Muscle layer of duodenum (tissue), 2 donors: ENCODE results near the gene MATN4.
A peak's percentile ranks its signal among the peaks of the same experiment; 100 is the strongest.

ENCODE experiments used
- H3K27ac ChIP-seq: one replicate; pipeline ENCODE4 v1.7.0; 2013; ENCODE audit warnings: mild to moderate bottlenecking, low read length
- H3K27me3 ChIP-seq: one replicate; pipeline ENCODE4 v1.7.0; 2013; ENCODE audit warnings: low read depth, mild to moderate bottlenecking, control low read depth, low read length
- H3K36me3 ChIP-seq, 2 donors: one replicate each; pipeline ENCODE4 v1.7.0; 2013; ENCODE audit warnings: low read length in 2 of 2, control low read depth in 1 of 2, mild to moderate bottlenecking in 1 of 2; ENCODE audit not compliant: insufficient read depth in 2 of 2, control insufficient read depth in 1 of 2
- H3K4me1 ChIP-seq, 2 donors: one replicate each; pipeline ENCODE4 v1.7.0; 2013; ENCODE audit warnings: low read length in 2 of 2, mild to moderate bottlenecking in 2 of 2, control low read depth in 1 of 2, moderate library complexity in 1 of 2; ENCODE audit not compliant: insufficient read depth in 2 of 2, control insufficient read depth in 1 of 2
- H3K4me3 ChIP-seq, 2 donors: one replicate each; pipeline ENCODE4 v1.7.0; 2013; ENCODE audit warnings: low read length in 2 of 2, low read depth in 1 of 2, mild to moderate bottlenecking in 1 of 2
- H3K9me3 ChIP-seq, 2 donors: one replicate each; pipeline ENCODE4 v1.7.0; 2013; ENCODE audit warnings: low read length in 2 of 2, control low read depth in 1 of 2, mild to moderate bottlenecking in 1 of 2; ENCODE audit not compliant: control insufficient read depth in 1 of 2
- donor health status: healthy.

Gene MATN4

GRCh38 chr20:45307076-45307640, 941 bp downstream of the MATN4 start:
- Histone ChIP-seq H3K27me3 (peaks cover 19% of the 10 kb centered on the region), H3K4me1 (peaks cover 0 to 10% of the 10 kb centered on the region in 2 donors), H3K9me3 (no peaks in the 10 kb centered on the region), H3K27ac (no peak overlapping the region), H3K36me3 (no peaks in the 10 kb centered on the region), H3K4me3 (no peak overlapping the region)

GRCh38 chr20:45306431-45306982, 1.6 kb downstream of the MATN4 start, which contains the start of gene RBPJL:
TSS of gene RBPJL (plus strand) at chr20:45306840. CDS start at chr20:45306923, 83 bp downstream.
- Histone ChIP-seq H3K27ac (no peak within 1 kb of the TSS), H3K4me1 (peaks cover 0 to 10% of the 10 kb centered on the region in 2 donors), H3K4me3 (peak within 1 kb of the TSS in 1 of 2 donors; percentile 8), H3K36me3 (no peaks in the 10 kb centered on the region), H3K27me3 (peaks cover 15% of the 10 kb centered on the region), H3K9me3 (no peaks in the 10 kb centered on the region)

GRCh38 chr20:45305262-45305661, 2.8 kb downstream of the MATN4 start:
- no peak overlapping the region for H3K27ac ChIP-seq
- peaks cover 15% of the 10 kb centered on the region for H3K27me3 ChIP-seq
- peaks cover 0 to 10% of the 10 kb centered on the region in 2 donors for H3K4me1 ChIP-seq

GRCh38 chr20:45304464-45304999, 3.6 kb downstream of the MATN4 start:
- H3K4me3 ChIP-seq, result no peak overlapping the region
- no peak overlapping the region for H3K27ac ChIP-seq
- H3K4me1 ChIP-seq, result peaks cover 0 to 10% of the 10 kb centered on the region in 2 donors
- H3K27me3 ChIP-seq, result peaks cover 15% of the 10 kb centered on the region
- no peaks in the 10 kb centered on the region for H3K9me3 ChIP-seq
- no peaks in the 10 kb centered on the region for H3K36me3 ChIP-seq

More at GRCh38 chr20:45305262-45305661, 2.8 kb downstream of the MATN4 start:
- H3K4me3 ChIP-seq, result no peak overlapping the region
- H3K9me3 ChIP-seq, result no peaks in the 10 kb centered on the region
- H3K36me3 ChIP-seq, result no peaks in the 10 kb centered on the region

GRCh38 chr20:45303586-45304463, 4.3 kb downstream of the MATN4 start:
- no peaks in the 10 kb centered on the region for H3K9me3 ChIP-seq
- no peak overlapping the region for H3K27ac ChIP-seq
- H3K27me3 ChIP-seq, result peaks cover 15% of the 10 kb centered on the region
- H3K36me3 ChIP-seq, result no peaks in the 10 kb centered on the region
- peaks cover 0 to 10% of the 10 kb centered on the region in 2 donors for H3K4me1 ChIP-seq
- H3K4me3 ChIP-seq, result no peak overlapping the region

- no peaks in the 10 kb centered on the region for H3K9me3 ChIP-seq
- peaks cover 0 to 10% of the 10 kb centered on the region in 2 donors for H3K4me1 ChIP-seq
- peaks cover 18% of the 10 kb centered on the region for H3K27me3 ChIP-seq
- no peak overlapping the region for H3K27ac ChIP-seq
- H3K36me3 ChIP-seq, result no peaks in the 10 kb centered on the region
- H3K4me3 ChIP-seq, result no peak overlapping the region
Observed at GRCh38 chr20:45301824-45302271, 6.3 kb downstream of the MATN4 start.

- Histone ChIP-seq H3K4me1 (peaks cover 0 to 3% of the 10 kb centered on the region in 2 donors), H3K9me3 (no peaks in the 10 kb centered on the region), H3K36me3 (no peaks in the 10 kb centered on the region), H3K4me3 (no peak overlapping the region), H3K27ac (no peak overlapping the region), H3K27me3 (peaks cover 18% of the 10 kb centered on the region)
Observed at GRCh38 chr20:45300961-45301360, 7.1 kb downstream of the MATN4 start.

- H3K4me3 ChIP-seq, result no peak overlapping the region
- H3K9me3 ChIP-seq, result no peaks in the 10 kb centered on the region
- H3K27me3 ChIP-seq, result peaks cover 14% of the 10 kb centered on the region
- H3K4me1 ChIP-seq, result peaks cover 0 to 3% of the 10 kb centered on the region in 2 donors
- H3K27ac ChIP-seq, result no peak overlapping the region
- no peaks in the 10 kb centered on the region for H3K36me3 ChIP-seq
Observed at GRCh38 chr20:45299786-45300185, 8.3 kb downstream of the MATN4 start.

- no peaks in the 10 kb centered on the region for H3K9me3 ChIP-seq
- H3K36me3 ChIP-seq, result no peaks in the 10 kb centered on the region
- peaks cover 3% of the 10 kb centered on the region for H3K27me3 ChIP-seq
- no peak overlapping the region for H3K4me3 ChIP-seq
- no peak overlapping the region for H3K27ac ChIP-seq
- H3K4me1 ChIP-seq, result peaks cover 0 to 7% of the 10 kb centered on the region in 2 donors
Observed at GRCh38 chr20:45297786-45298497, 10.2 kb downstream of the MATN4 start.

GRCh38 chr20:45294659-45295058, 13.4 kb downstream of the MATN4 start:
- Histone ChIP-seq H3K27ac (no peak overlapping the region), H3K4me3 (no peak overlapping the region), H3K4me1 (peaks cover 0 to 9% of the 10 kb centered on the region in 2 donors), H3K9me3 (no peaks in the 10 kb centered on the region), H3K36me3 (no peaks in the 10 kb centered on the region), H3K27me3 (peaks cover 3% of the 10 kb centered on the region)
